ENCODE measurements around the gene CHMP1A. TPM values are rescaled to one million over a fixed set of nuclear protein-coding genes. Genes with fewer than 3 reads are reported as not detected.

Gene CHMP1A
- total RNA-seq, 2 donors from 2014 or later, result 37.6 to 65.9 TPM

DNA sequence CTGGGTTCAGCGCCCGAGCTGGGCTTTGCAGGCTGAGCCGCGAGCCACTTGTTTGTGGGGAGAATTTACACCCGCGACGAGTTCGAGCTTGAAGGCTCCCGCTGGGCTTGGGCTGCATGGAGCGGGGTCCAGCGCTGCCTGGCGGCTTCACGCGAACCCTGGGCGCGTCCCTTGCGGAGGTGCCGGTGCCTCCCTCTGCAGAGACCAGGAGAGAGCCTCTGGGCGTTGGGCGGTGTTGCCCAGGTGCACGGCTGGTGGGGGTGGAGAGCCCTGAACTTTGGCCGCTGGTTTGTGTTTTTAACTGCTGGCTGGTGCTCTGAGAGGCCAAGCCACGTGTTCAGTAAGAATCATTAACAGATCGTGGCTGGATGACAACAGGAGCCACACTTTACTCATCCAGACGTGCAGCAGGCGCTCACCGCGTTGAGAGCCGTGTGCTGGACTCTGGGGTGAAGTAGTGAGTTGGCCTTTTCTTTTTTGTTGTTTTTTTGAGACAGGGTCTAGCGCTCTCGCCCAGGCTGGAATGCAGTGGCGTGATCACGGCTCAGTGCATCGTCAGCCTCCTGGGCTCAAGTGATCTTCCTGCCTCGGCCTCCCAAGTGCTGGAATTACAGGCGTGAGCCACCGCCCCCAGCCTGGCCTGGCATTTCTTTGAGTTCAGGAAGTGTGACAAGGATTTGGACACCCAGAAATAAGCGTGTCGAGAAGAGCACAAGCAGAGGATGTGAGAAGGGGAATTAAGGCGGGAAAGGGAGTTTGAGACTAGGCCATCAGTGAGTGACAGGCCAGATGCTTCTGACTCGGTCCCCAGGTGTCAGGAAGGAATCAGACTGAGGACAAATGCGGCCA lies 29.8 kb upstream of the CHMP1A start:
- Histone ChIP-seq H3K4me3 (peak overlapping the region; percentile 81 to 88), H3K27ac (peak overlapping the region; percentile 52 to 94 (median 78)), H3K9me3 (no peaks in the 10 kb centered on the region), H3K36me3 (replicated peaks in 1 of 2; ENCODE audit: insufficient read depth in 1 of 2, low read depth in 2 of 2) (peaks cover 7 to 12% of the 10 kb centered on the region in 2 donors), H3K27me3 (no peaks in the 10 kb centered on the region), H3K4me1 (peaks cover 23% of the 10 kb centered on the region)
- DNase-seq, result peak; percentile 85 to 93 (median 89)
- peak; percentile 87 for ATAC-seq
- 6 to 24% methylated on average over 12 to 42 of the region's 42 CpGs for WGBS, 2 donors
- TF ChIP-seq, protein P1, sequence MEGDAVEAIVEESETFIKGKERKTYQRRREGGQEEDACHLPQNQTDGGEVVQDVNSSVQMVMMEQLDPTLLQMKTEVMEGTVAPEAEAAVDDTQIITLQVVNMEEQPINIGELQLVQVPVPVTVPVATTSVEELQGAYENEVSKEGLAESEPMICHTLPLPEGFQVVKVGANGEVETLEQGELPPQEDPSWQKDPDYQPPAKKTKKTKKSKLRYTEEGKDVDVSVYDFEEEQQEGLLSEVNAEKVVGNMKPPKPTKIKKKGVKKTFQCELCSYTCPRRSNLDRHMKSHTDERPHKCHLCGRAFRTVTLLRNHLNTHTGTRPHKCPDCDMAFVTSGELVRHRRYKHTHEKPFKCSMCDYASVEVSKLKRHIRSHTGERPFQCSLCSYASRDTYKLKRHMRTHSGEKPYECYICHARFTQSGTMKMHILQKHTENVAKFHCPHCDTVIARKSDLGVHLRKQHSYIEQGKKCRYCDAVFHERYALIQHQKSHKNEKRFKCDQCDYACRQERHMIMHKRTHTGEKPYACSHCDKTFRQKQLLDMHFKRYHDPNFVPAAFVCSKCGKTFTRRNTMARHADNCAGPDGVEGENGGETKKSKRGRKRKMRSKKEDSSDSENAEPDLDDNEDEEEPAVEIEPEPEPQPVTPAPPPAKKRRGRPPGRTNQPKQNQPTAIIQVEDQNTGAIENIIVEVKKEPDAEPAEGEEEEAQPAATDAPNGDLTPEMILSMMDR (IDR thresholded peaks at IDR 0.05), result no peak
- TF ChIP-seq POLR2A (IDR thresholded peaks at IDR 0.05), result peak; percentile 51 to 79 (median 65)
- intact Hi-C loops (cut with DNase I), result no loop called here

DNA sequence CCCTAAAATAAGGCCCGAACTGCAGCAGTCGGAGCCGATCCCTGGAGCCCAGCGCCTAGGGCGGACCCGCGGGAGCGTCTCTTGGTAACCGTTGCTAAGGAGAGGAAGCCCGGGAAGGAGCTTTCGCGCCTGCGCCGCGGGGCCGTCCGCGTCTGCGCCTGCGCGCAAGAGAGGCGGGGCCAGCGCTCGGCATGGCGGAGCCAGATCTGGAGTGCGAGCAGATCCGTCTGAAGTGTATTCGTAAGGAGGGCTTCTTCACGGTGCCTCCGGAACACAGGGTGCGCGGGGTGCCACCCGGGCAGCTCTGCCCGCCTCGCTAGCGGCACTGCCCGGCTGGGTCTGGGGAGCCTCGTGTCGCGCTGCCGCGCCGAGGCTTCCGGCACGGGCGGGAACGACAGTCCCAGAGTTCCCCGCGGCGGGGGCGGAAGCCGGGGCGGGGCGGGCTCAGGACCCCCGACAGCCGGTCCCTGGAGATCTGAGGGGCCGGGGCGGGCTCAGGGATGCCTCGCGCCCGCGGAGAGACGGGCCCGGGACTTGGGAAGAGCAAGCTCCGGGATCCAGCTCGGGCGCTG lies 29.1 kb upstream of the CHMP1A start, which contains the start of gene CDK10:
TSS of gene CDK10 (plus strand) at position 170 of the 572 bp plus-strand sequence. CDS start at position 192, 22 bp downstream.
- Histone ChIP-seq H3K4me1 (peaks cover 23% of the 10 kb centered on the region), H3K4me3 (peak within 1 kb of the TSS; percentile 81 to 88), H3K36me3 (replicated peaks in 1 of 2; ENCODE audit: insufficient read depth in 1 of 2, low read depth in 2 of 2) (peaks cover 0 to 10% of the 10 kb centered on the region in 2 donors), H3K9me3 (no peaks in the 10 kb centered on the region), H3K27ac (peak within 1 kb of the TSS; percentile 60 to 94 (median 78)), H3K27me3 (no peaks in the 10 kb centered on the region)
- DNase-seq (peak; percentile 91 to 94 (median 92)), ATAC-seq (peak; percentile 89)
- intact Hi-C loops (cut with DNase I), result no loop called here
- WGBS, 2 donors, result 0% methylated on average over 9 to 67 of the region's 67 CpGs
- TF ChIP-seq, protein P1 (IDR thresholded peaks at IDR 0.05), result peak in 2 of 7 experiments; percentile 6
- TF ChIP-seq POLR2A (IDR thresholded peaks at IDR 0.05), result peak; percentile 40 to 85 (median 46)

- Histone ChIP-seq H3K9me3 (no peaks in the 10 kb centered on the region), H3K27ac (no peak overlapping the region), H3K4me3 (no peak overlapping the region), H3K4me1 (peaks cover 23% of the 10 kb centered on the region), H3K36me3 (replicated peaks in 1 of 2; ENCODE audit: insufficient read depth in 1 of 2, low read depth in 2 of 2) (peaks cover 0 to 5% of the 10 kb centered on the region in 2 donors), H3K27me3 (no peaks in the 10 kb centered on the region)
- ATAC-seq (no peak), DNase-seq (no peak)
- TF ChIP-seq, protein P1 (IDR thresholded peaks at IDR 0.05), result no peak
- no peak for TF ChIP-seq POLR2A (IDR thresholded peaks at IDR 0.05)
- WGBS, 2 donors, result 82 to 100% methylated on average over 1 of the region's 1 CpG
- intact Hi-C loops (cut with DNase I), result no loop called here
Observed at GRCh38 chr16:89685916-89686315, 28.4 kb upstream of the CHMP1A start.

GRCh38 chr16:89678258-89678657 lies 20.8 kb upstream of the CHMP1A start:
- intact Hi-C loops (cut with DNase I), result no loop called here
- 90 to 98% methylated on average over 2 of the region's 2 CpGs for WGBS, 2 donors
- Histone ChIP-seq H3K36me3 (replicated peaks in 1 of 2; ENCODE audit: insufficient read depth in 1 of 2, low read depth in 2 of 2) (no peaks in the 10 kb centered on the region), H3K4me1 (no peaks in the 10 kb centered on the region), H3K9me3 (no peaks in the 10 kb centered on the region), H3K4me3 (no peak overlapping the region), H3K27me3 (no peaks in the 10 kb centered on the region), H3K27ac (no peak overlapping the region)
- DNase-seq (no peak), ATAC-seq (no peak)
- TF ChIP-seq, protein P1 (IDR thresholded peaks at IDR 0.05), result no peak
- TF ChIP-seq POLR2A (IDR thresholded peaks at IDR 0.05), result no peak

Measured in body of pancreas (tissue), 4 donors.